HG02642 (cell line): Measurements from ENCODE around the gene SEPTIN1.
"Not testable (repeated sequence)": the region's sequence is repeated elsewhere in the genome, so short reads cannot be mapped to it uniquely, and the experiment has no call there.

Source experiments
- ATAC-seq: cut with Tn5 transposase; IDR thresholded peaks from one replicate; pipeline ENCODE4 v1.9.1; 2021; ENCODE audit warnings: mild to moderate bottlenecking; ENCODE audit not compliant: unreplicated experiment, poor library complexity

The SEPTIN1 gene

DNA sequence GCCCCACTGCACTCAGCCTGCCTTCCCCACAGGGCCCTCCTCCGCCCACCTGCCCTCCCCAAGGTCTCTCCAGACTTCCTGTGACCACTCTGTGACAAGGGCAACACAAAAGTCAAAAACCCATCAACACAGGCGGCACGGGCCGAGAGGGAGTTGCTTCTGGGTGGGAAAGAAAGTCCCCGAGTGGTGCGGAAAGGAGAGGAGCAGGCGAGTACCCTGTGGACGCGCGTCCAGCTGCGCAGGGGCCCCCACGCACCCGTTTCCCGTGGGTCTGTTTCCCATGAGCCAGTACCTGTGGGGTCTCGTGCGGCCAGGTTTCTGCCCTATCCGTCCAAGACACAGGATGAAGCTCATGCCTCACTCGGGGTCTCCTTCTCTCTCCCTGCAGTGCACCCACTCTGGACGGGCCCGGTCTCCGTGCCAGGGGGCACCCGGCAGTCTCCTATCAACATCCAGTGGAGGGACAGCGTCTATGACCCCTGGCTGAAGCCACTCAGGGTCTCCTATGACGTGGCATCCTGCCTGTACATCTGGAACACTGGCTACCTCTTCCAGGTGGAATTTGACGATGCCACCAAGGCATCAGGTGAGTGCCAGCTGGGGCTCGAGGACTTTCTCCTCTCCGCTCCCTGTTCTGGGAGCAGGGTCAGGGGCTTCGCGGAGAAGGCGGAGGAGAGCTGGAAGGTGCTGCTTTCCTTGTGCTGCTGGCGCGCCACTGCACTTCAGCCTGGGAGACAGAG is 39.4 kb downstream of the SEPTIN1 start:
- ATAC-seq = no peak

DNA sequence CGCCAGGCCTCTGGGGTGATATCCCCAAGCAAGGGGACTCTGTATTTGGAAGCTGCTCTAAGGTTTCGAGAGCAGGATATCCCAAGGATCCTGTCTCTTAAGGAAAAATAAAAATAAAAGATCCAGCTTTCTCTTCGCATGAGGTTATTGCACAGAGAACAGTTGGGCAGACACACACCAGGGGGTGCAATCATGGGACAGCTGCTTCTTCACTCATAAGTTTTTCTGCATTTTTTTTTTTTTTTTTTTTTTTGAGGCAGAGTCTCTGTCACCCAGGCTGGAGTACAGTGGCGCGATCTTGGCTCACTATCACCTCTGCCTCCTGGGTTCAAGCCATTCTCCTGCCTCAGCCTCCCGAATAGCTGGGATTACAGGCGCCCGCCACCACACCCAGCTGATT is 40.4 kb downstream of the SEPTIN1 start:
- not testable (repeated sequence) for ATAC-seq

DNA sequence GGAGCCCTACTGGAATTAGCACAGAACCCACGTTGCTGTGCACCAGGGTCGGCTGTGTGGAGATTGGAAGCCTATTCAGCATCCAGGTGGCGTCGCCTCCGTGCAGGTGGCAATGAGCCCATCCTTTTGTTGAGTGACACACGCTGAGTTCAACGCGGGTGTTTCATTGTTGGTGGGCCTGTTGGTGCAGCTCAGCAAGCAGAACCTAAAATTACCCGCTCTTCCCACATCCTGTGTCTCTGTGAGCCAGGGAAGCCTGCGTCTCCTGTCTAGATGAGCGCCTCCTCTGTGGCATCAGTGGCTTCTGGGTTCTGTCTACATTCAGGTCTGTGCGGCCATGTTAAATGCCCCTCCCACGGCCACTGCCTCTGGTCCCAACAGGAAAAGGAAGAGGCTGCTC is 41.7 kb downstream of the SEPTIN1 start:
- no peak for ATAC-seq

DNA sequence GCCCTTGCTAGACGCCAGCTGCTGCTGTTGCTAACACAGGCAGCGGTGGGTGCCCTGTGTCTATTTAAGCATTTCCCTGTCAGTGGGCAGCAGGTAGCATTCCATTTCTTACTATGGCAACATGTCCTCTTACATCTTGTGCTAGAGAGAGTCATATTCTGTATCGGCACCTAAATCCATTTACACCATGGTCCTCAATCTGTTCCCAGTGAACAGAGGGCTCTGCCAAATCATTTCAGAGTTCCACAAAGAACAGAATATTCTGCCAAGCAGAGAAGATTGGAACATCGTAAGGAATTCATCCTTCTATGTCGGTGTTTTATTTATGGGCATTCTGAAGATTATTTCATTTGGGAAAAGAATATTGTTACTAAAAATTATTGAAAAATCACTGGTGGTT is 43.6 kb downstream of the SEPTIN1 start:
- ATAC-seq = not testable (repeated sequence)

DNA sequence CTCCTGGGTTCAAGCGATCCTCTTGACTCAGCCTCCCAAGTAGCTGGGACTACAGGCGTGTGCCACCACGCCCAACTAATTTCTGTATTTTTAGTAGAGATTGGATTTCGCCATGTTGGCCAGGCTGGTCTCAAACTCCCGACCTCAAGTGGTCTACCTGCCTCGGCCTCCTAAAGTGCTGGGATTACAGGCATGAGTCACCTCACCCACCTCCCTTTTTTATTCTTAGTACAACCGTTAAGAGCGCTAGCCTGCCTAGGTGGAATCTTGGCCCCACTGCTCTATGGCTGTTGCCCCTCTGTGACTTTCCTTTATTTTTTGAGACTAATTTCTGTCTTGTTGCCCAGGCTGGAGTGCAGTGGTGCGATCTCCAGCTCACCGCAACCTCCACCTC is 44.4 kb downstream of the SEPTIN1 start:
- ATAC-seq = not testable (repeated sequence)

DNA sequence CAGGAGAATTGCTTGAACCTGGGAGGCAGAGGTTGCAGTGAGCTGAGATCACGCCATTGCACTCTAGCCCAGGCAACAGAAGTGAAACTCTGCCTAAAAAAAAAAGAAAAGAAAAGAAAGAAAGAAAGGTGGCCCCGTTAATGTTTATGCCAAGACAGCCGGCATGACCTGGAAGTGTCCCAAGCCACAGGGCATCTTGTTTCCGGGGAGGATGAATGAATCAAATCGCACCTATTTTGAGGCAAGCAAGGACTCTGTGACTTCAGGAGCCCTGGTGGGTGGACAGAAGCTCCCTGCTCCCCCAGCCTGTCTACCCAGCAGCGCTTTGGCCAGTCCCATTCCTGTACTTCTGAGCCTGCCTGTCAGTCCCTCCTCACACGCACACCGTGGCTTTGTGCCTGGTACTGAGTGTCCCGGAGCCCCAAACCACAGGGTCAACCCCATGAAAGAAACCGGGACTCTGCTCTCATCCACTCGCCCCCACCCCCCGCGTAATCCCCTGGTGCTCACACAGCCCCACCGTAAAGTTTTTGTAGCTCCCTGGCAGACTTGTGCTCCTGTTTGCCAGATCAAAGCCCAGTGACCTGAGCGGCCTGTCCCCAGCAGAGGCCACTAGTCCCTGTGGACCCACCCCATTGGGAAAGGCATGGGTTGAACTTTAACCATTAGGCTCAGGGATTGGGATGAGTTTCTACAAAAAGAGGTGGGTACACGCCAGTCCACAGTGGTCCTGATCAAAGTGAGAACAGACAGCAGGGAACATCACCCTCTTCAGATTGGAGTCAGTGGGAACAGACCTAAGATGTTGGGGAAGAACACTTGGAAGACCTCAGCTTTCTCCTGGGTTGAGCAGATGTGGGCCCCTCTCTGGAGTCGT is 46.5 kb downstream of the SEPTIN1 start:
- peak; percentile 0 for ATAC-seq

DNA sequence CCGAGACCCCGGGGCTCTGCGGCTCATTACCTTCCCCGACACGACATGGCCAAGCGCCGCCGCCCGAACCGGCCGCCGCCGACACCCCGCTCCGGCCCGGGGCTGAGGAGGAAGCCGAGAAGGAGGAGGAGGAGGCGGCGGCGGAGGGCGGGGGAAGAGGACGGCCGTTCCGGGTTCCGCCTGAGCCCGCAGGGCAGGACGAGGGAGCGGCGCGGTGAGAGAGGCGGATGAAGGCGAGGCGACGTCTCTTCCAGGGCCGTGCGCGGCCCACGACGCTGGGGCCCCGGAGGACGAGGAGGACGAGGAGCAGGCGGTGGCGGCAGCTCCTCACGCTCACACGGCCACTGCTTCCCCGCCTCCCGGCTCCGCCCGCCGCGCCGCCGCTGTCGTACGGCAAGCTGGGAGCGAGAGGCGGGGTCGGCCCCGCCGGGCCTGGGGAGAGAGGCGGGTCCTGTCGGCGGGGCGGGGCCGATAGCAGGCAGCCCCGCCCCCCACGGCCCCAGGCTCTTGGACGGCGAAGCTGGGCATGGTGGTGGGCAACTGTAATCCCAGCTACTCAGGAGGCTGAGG is 47.2 kb downstream of the SEPTIN1 start:
- peak; percentile 79 for ATAC-seq

DNA sequence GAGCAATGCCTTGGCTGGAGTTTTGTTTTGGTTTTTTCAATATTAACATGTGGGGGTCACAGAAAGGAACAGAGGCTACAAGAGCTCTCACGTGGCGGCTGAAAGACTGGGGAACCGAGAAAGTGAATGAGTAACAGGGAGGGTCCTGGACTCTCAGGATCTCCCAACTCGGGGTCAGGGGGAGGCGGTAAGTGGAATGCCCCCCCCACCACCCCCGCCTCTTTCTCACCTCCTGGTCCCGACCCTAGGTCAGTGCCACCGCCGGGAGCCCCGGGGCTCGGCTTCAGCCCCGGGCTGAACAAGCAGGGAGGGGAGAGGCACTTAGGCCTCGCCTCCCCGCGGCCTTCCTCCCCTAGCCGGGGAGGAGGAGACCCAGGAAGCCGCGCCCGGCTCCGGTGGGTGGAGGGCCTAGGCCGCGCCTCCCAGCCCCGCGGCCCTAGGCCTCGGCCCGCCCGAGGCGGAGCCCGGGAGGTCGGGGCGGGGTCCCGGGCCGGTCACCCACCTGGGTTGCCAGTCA is 47.8 kb downstream of the SEPTIN1 start:
- peak; percentile 91 for ATAC-seq
